Activated CD4-positive, alpha-beta memory T cell treated with anti-CD3 and anti-CD28 coated beads, Interleukin-2, amount 10 ng/mL, durations not matched to agents 7 days and 5 days (primary cell): ENCODE measurements around the gene MAP1LC3A. TPM values are rescaled to one million over a fixed set of nuclear protein-coding genes. Genes with fewer than 3 reads are reported as not detected.

Experiments
- CTCF ChIA-PET: fragments of 350-600 bp; sonication (Branson Sonifier 250); formaldehyde crosslinking; loops from one replicate; lab custom pipeline; 2021; ENCODE audit warnings: antibody characterized with exemption, inconsistent platforms; lab: Charles Lee
- POLR2A ChIA-PET: fragments of 350-600 bp; sonication (Branson Sonifier 250); formaldehyde crosslinking; loops from one replicate; lab custom pipeline; 2021; ENCODE audit warnings: antibody characterized with exemption; lab: Charles Lee
- DNase-seq: peaks from one replicate; pipeline ENCODE4 v3.0.0-alpha.2; 2020
- H3K27ac Mint-ChIP-seq: one replicate; pipeline ENCODE4 v1.8.0; 2021; ENCODE audit warnings: mild to moderate bottlenecking, mixed read lengths
- H3K27me3 Mint-ChIP-seq: one replicate; pipeline ENCODE4 v1.8.0; 2021; ENCODE audit warnings: mixed read lengths
- H3K36me3 Mint-ChIP-seq: one replicate; pipeline ENCODE4 v1.8.0; 2021; ENCODE audit warnings: low read depth, mixed read lengths
- H3K4me1 Mint-ChIP-seq: one replicate; pipeline ENCODE4 v1.8.0; 2021; ENCODE audit warnings: mixed read lengths
- H3K4me3 Mint-ChIP-seq: one replicate; pipeline ENCODE4 v1.8.0; 2021; ENCODE audit warnings: mild to moderate bottlenecking, mixed read lengths
- H3K9me3 Mint-ChIP-seq: one replicate; pipeline ENCODE4 v1.8.0; 2021; ENCODE audit warnings: mixed read lengths
- total RNA-seq, 2 experiments: library from RNA; stranded (reverse); gene quantifications; one replicate each; pipeline ENCODE4 v1.2.3, GENCODE V29; 2021

The MAP1LC3A gene
- total RNA-seq, 2 experiments from 2014 or later: 8.9 to 10.5 TPM

DNA sequence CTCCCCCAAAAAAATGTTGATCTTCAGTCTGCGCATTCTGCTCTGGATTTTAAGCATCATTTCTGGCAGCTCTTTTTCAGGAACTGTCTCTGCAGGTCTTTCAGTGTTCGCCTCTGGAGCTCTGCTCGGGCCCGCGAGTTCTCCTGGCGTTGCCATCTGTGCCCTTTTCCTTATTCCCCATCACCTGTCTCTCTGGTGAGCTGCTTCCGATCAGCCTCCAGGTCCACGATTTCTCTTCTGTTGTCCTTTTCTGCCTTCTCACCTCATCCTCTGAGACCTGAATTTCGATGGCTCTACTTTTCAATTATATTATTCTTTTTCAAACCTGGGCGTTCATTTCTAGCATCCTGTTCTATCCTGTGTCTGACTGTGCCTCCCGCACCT lies 590 bp upstream of the MAP1LC3A start:
- Mint-ChIP-seq H3K36me3 (no peaks in the 10 kb centered on the region), H3K9me3 (no peaks in the 10 kb centered on the region), H3K4me3 (peak overlapping the region; percentile 76), H3K27me3 (no peaks in the 10 kb centered on the region), H3K4me1 (peaks cover 18% of the 10 kb centered on the region), H3K27ac (peak overlapping the region; percentile 40)
- DNase-seq: no peak
- POLR2A ChIA-PET: interaction anchor here (1.0 to 2.8 kb wide), 12 partner anchors 9 to 255 kb away, joined by 3 to 11 read pairs (median 6); partner anchors contain the start of genes AHCY, DYNLRB1 and PIGU
- CTCF ChIA-PET: interaction anchor here (0.7 to 1.8 kb wide), 5 partner anchors 20 to 245 kb away, joined by 3 to 7 read pairs (median 5); no protein-coding TSS in a partner anchor

GRCh38 chr20:34559311-34560140 lies 1.0 kb downstream of the MAP1LC3A start:
- no peaks in the 10 kb centered on the region for H3K27me3 Mint-ChIP-seq
- peak overlapping the region; percentile 57 for H3K4me3 Mint-ChIP-seq
- H3K9me3 Mint-ChIP-seq: no peaks in the 10 kb centered on the region
- peak overlapping the region; percentile 58 for H3K27ac Mint-ChIP-seq
- H3K36me3 Mint-ChIP-seq: no peaks in the 10 kb centered on the region
- peaks cover 18% of the 10 kb centered on the region for H3K4me1 Mint-ChIP-seq
- POLR2A ChIA-PET: interaction anchor here (1.1 to 2.8 kb wide), 7 partner anchors 11 to 196 kb away, joined by 3 to 11 read pairs (median 9); partner anchors contain the start of genes DYNLRB1, ITCH, PIGU and TP53INP2
- CTCF ChIA-PET: interaction anchor here (1.4 kb wide), 1 partner anchor 210 kb away, joined by 7 read pairs; no protein-coding TSS in a partner anchor
- DNase-seq: no peak

DNA sequence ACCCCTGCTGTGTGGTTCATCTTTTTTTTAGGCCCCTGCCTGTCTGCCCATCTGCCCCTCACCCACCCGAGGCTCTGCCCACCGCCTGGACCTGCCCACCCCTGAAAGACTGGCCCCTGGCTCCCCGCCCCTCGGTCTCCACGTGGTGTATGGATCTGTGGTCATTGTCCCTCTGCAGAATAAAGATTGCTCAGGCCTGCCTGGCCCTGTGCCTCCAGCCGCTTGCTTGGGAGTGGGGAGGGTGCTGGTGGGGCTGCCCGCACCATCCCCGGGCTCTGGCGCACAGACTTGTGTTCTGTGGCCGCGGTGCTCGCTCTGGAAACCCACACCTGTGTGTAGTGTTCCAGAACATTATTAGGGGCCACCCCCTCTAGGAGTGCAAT lies 1.6 kb downstream of the MAP1LC3A start:
- Mint-ChIP-seq H3K4me1 (peaks cover 18% of the 10 kb centered on the region), H3K4me3 (peak overlapping the region; percentile 59), H3K9me3 (no peaks in the 10 kb centered on the region), H3K27me3 (no peaks in the 10 kb centered on the region), H3K36me3 (no peaks in the 10 kb centered on the region), H3K27ac (no peak overlapping the region)
- DNase-seq: no peak
- ChIA-PET POLR2A (interaction anchor here (2.8 kb wide), 1 partner anchor 19 kb away, joined by 9 read pairs; no protein-coding TSS in a partner anchor), CTCF (no interaction called here)

GRCh38 chr20:34560614-34561013 lies 2.1 kb downstream of the MAP1LC3A start:
- DNase-seq: no peak
- Mint-ChIP-seq H3K4me1 (peaks cover 18% of the 10 kb centered on the region), H3K27me3 (no peaks in the 10 kb centered on the region), H3K9me3 (no peaks in the 10 kb centered on the region), H3K27ac (no peak overlapping the region), H3K4me3 (no peak overlapping the region), H3K36me3 (no peaks in the 10 kb centered on the region)
- ChIA-PET CTCF (no interaction called here), POLR2A (interaction anchor here (1.4 kb wide), 1 partner anchor 9 kb away, joined by 3 read pairs; no protein-coding TSS in a partner anchor)

- Mint-ChIP-seq H3K36me3 (no peaks in the 10 kb centered on the region), H3K4me1 (peaks cover 18% of the 10 kb centered on the region), H3K4me3 (no peak overlapping the region), H3K27ac (no peak overlapping the region), H3K9me3 (no peaks in the 10 kb centered on the region), H3K27me3 (no peaks in the 10 kb centered on the region)
- ChIA-PET POLR2A (interaction anchor here (0.7 to 1.4 kb wide), 3 partner anchors 8 to 46 kb away, joined by 3 read pairs; no protein-coding TSS in a partner anchor), CTCF (interaction anchor here (2.0 to 2.5 kb wide), 2 partner anchors 147 to 249 kb away, joined by 8 read pairs; no protein-coding TSS in a partner anchor)
- DNase-seq: no peak
Observed at GRCh38 chr20:34561661-34562060, 3.1 kb downstream of the MAP1LC3A start.

DNA sequence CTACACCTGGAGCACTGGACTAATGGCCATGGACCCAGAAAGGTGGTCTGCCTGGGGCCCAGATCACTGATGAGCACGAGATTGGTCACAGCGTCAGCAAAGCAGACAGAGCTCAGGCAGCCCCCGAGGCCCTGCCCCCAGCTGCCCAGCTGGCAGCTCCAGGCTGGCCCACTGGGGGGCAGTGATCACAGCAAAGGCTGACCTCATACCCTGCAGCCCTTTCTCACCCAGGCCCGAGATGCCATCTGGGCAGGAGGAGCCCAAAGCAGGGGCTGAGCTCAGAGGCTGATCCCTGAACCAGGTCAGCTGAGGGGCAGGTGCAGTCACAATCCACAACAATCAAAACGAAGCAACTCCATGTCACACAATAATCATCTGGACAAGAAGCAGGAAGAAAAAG lies 4.1 kb downstream of the MAP1LC3A start:
- no peak overlapping the region for H3K4me3 Mint-ChIP-seq
- no peaks in the 10 kb centered on the region for H3K36me3 Mint-ChIP-seq
- ChIA-PET POLR2A (interaction anchor here (1.0 kb wide), 1 partner anchor 16 kb away, joined by 5 read pairs; no protein-coding TSS in a partner anchor), CTCF (interaction anchor here (1.0 to 2.5 kb wide), 4 partner anchors 28 to 250 kb away, joined by 4 to 9 read pairs (median 8); no protein-coding TSS in a partner anchor)
- H3K9me3 Mint-ChIP-seq: no peaks in the 10 kb centered on the region
- H3K27ac Mint-ChIP-seq: no peak overlapping the region
- H3K27me3 Mint-ChIP-seq: no peaks in the 10 kb centered on the region
- DNase-seq: no peak
- H3K4me1 Mint-ChIP-seq: peaks cover 13% of the 10 kb centered on the region

DNA sequence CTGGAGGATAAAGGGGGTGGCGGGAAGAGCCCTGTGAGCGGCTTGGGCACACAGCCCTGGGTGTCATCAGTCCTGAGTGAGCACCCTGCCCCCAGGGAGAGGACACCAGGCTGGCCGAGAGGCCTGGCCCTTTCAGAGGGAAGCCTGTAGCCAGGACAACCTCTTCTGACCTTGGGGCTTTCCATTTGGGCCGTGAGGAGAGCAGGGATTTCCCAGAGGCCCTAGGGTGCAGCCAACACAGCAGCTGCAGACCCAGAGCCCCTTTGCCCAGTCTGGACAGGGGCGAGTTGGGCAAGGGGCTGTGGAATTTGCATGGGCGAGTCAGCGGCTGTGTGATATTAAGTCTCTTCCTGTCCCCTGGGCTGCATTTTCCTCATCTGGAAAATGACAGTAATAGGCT lies 6.3 kb downstream of the MAP1LC3A start:
- no peak overlapping the region for H3K27ac Mint-ChIP-seq
- CTCF ChIA-PET: interaction anchor here (1.3 to 1.8 kb wide), 2 partner anchors 27 to 252 kb away, joined by 3 to 7 read pairs; no protein-coding TSS in a partner anchor

GRCh38 chr20:34566978-34567891 lies 8.7 kb downstream of the MAP1LC3A start:
- POLR2A ChIA-PET: interaction anchor here (1.0 kb wide), 1 partner anchor 9 kb away, joined by 3 read pairs; the partner anchor contains the start of gene MAP1LC3A
- no peak overlapping the region for H3K27ac Mint-ChIP-seq
- CTCF ChIA-PET: no interaction called here

More for the DNA sequence above, 6.3 kb downstream of the MAP1LC3A start:
- POLR2A ChIA-PET: no interaction called here
- H3K4me1 Mint-ChIP-seq: peaks cover 2% of the 10 kb centered on the region
- H3K36me3 Mint-ChIP-seq: no peaks in the 10 kb centered on the region
- H3K4me3 Mint-ChIP-seq: no peak overlapping the region
- no peaks in the 10 kb centered on the region for H3K9me3 Mint-ChIP-seq
- DNase-seq: no peak
- H3K27me3 Mint-ChIP-seq: no peaks in the 10 kb centered on the region

GRCh38 chr20:34567892-34568865 lies 9.7 kb downstream of the MAP1LC3A start:
- H3K27ac Mint-ChIP-seq: no peak overlapping the region
- no peak for DNase-seq
- H3K27me3 Mint-ChIP-seq: no peaks in the 10 kb centered on the region
- H3K4me3 Mint-ChIP-seq: no peak overlapping the region
- POLR2A ChIA-PET: interaction anchor here (1.0 kb wide), 1 partner anchor 10 kb away, joined by 3 read pairs; the partner anchor contains the start of gene MAP1LC3A
- no peaks in the 10 kb centered on the region for H3K9me3 Mint-ChIP-seq
- peaks cover 5% of the 10 kb centered on the region for H3K36me3 Mint-ChIP-seq
- H3K4me1 Mint-ChIP-seq: peaks cover 8% of the 10 kb centered on the region
- CTCF ChIA-PET: interaction anchor here (0.7 to 0.8 kb wide), 2 partner anchors 135 to 140 kb away, joined by 3 read pairs; no protein-coding TSS in a partner anchor

More at GRCh38 chr20:34566978-34567891, 8.7 kb downstream of the MAP1LC3A start:
- peaks cover 8% of the 10 kb centered on the region for H3K4me1 Mint-ChIP-seq
- H3K36me3 Mint-ChIP-seq: peaks cover 5% of the 10 kb centered on the region
- H3K9me3 Mint-ChIP-seq: no peaks in the 10 kb centered on the region
- no peaks in the 10 kb centered on the region for H3K27me3 Mint-ChIP-seq
- no peak for DNase-seq
- H3K4me3 Mint-ChIP-seq: no peak overlapping the region

DNA sequence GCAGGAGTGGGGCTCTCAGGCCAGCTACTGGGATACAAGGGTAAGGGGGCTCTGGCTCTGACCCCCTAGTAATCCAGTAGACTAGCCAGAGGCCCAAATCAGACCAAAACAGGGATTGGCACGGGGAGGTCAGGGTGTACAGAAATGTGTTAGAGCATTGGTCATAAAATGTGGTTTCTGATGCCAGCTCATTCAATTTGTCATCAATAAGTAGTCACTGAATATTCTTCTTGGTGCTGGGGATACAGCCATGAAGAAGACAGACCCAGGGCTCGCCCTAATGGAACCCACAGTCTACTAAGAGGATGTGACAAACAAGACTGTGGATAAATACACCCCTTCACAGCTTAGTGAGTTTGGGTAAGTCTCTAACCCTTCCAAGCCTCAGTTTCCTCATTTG lies 11.1 kb downstream of the MAP1LC3A start:
- DNase-seq: no peak
- CTCF ChIA-PET: interaction anchor here (0.6 kb wide), 1 partner anchor 1742 kb away, joined by 4 read pairs; no protein-coding TSS in a partner anchor
- Mint-ChIP-seq H3K4me3 (no peak overlapping the region), H3K4me1 (peaks cover 8% of the 10 kb centered on the region), H3K27me3 (no peaks in the 10 kb centered on the region), H3K36me3 (peaks cover 5% of the 10 kb centered on the region), H3K9me3 (no peaks in the 10 kb centered on the region), H3K27ac (no peak overlapping the region)
- POLR2A ChIA-PET: interaction anchor here (0.7 to 1.1 kb wide), 2 partner anchors 8 to 11 kb away, joined by 3 to 6 read pairs; partner anchors contain the start of gene MAP1LC3A

- Mint-ChIP-seq H3K4me3 (no peak overlapping the region), H3K27me3 (no peaks in the 10 kb centered on the region), H3K4me1 (peaks cover 8% of the 10 kb centered on the region), H3K27ac (no peak overlapping the region), H3K36me3 (peaks cover 5% of the 10 kb centered on the region), H3K9me3 (no peaks in the 10 kb centered on the region)
- DNase-seq: no peak
- ChIA-PET POLR2A (interaction anchor here (1.1 kb wide), 1 partner anchor 9 kb away, joined by 3 read pairs; no protein-coding TSS in a partner anchor), CTCF (interaction anchor here (0.9 to 1.7 kb wide), 3 partner anchors 33 to 258 kb away, joined by 3 to 4 read pairs (median 3); no protein-coding TSS in a partner anchor)
Observed at GRCh38 chr20:34570859-34571306, 12.4 kb downstream of the MAP1LC3A start.
